Activated naive CD8-positive, alpha-beta T cell treated with anti-CD3 and anti-CD28 coated beads, Interleukin-2, amount 10 ng/mL, durations not matched to agents 7 days and 5 days (primary cell): Measurements from ENCODE around the gene PRND. TPM values are rescaled to one million over a fixed set of nuclear protein-coding genes. Genes with fewer than 3 reads are reported as not detected.
A peak's percentile ranks its signal among the peaks of the same experiment; 100 is the strongest.
"Not testable (repeated sequence)": the region's sequence is repeated elsewhere in the genome, so short reads cannot be mapped to it uniquely, and the experiment has no call there.

Experiments
- ATAC-seq: fragments of 150-1000 bp; cut with Tn5 transposase; one replicate; pipeline ENCODE4 v1.10.0; 2021; ENCODE audit warnings: low read depth, moderate library complexity
- POLR2A ChIA-PET: fragments of 350-600 bp; sonication (Branson Sonifier 250); formaldehyde crosslinking; loops from one replicate; lab custom pipeline; 2021; ENCODE audit warnings: antibody characterized with exemption; lab: Charles Lee
- DNase-seq: peaks from one replicate; pipeline ENCODE4 v3.0.0; 2021
- H3K27ac Mint-ChIP-seq: one replicate; pipeline ENCODE4 v1.8.0; 2022; ENCODE audit warnings: mild to moderate bottlenecking, mixed read lengths
- H3K27me3 Mint-ChIP-seq: one replicate; pipeline ENCODE4 v1.8.0; 2022; ENCODE audit warnings: mild to moderate bottlenecking, moderate library complexity, mixed read lengths
- H3K36me3 Mint-ChIP-seq: one replicate; pipeline ENCODE4 v1.8.0; 2021; ENCODE audit warnings: mild to moderate bottlenecking, mixed read lengths
- H3K4me1 Mint-ChIP-seq: one replicate; pipeline ENCODE4 v1.8.0; 2021; ENCODE audit warnings: mixed read lengths
- H3K4me3 Mint-ChIP-seq: one replicate; pipeline ENCODE4 v1.8.0; 2022; ENCODE audit warnings: mild to moderate bottlenecking, moderate library complexity, mixed read lengths
- H3K9me3 Mint-ChIP-seq: one replicate; pipeline ENCODE4 v1.8.0; 2021; ENCODE audit warnings: mixed read lengths
- total RNA-seq, 2 experiments: library from RNA; stranded (reverse); gene quantifications; one replicate each; pipeline ENCODE4 v1.2.3, GENCODE V29; 2021

The PRND gene
- total RNA-seq, 2 experiments from 2014 or later, result not detected

GRCh38 chr20:4694076-4694475 lies 27.6 kb upstream of the PRND start:
- ATAC-seq, result no peak
- peaks cover 41% of the 10 kb centered on the region for H3K36me3 Mint-ChIP-seq
- H3K9me3 Mint-ChIP-seq, result peaks cover 1% of the 10 kb centered on the region
- H3K27ac Mint-ChIP-seq, result no peak overlapping the region
- POLR2A ChIA-PET, result interaction anchor here (0.6 to 1.3 kb wide), 2 partner anchors 10 to 15 kb away, joined by 5 to 6 read pairs; no protein-coding TSS in a partner anchor
- H3K4me1 Mint-ChIP-seq, result peaks cover 25% of the 10 kb centered on the region
- DNase-seq, result no peak
- no peaks in the 10 kb centered on the region for H3K27me3 Mint-ChIP-seq
- no peak overlapping the region for H3K4me3 Mint-ChIP-seq

DNA sequence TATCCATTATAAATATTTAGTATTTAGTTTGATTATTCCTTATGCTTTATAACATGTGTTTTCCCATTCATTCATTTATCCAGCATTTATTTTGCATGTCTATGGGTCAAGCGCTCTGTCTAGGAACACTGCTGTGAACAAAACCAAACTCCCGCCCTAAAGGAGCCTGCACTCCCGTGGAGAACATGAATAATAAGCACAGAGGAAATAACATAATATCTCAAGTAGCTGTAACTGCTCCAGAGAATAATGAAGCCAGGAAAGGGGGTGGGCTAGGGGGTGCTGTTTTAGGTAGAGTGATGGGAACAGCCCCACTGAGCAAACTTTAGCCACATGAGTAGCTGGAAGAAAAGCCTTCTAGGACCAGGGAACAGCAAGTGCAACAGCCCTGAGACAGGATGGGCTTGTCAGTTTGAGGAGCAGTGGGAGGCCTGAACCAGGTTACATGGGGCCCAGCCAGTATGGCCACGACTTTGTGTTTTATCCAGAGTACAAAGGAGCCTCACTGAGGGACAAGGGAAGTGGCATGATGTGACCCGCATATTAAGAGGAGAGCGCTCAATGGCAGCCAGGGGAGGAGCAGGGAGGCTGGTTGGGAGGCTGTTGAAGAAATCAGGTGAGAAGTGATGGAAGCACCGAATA lies 24.4 kb upstream of the PRND start:
- H3K4me1 Mint-ChIP-seq, result peaks cover 12% of the 10 kb centered on the region
- no peak for DNase-seq
- POLR2A ChIA-PET, result interaction anchor here (0.7 kb wide), 1 partner anchor 29 kb away, joined by 3 read pairs; no protein-coding TSS in a partner anchor
- H3K27ac Mint-ChIP-seq, result no peak overlapping the region
- no peak overlapping the region for H3K4me3 Mint-ChIP-seq
- H3K36me3 Mint-ChIP-seq, result peaks cover 32% of the 10 kb centered on the region
- no peaks in the 10 kb centered on the region for H3K27me3 Mint-ChIP-seq
- peaks cover 1% of the 10 kb centered on the region for H3K9me3 Mint-ChIP-seq
- no peak for ATAC-seq

DNA sequence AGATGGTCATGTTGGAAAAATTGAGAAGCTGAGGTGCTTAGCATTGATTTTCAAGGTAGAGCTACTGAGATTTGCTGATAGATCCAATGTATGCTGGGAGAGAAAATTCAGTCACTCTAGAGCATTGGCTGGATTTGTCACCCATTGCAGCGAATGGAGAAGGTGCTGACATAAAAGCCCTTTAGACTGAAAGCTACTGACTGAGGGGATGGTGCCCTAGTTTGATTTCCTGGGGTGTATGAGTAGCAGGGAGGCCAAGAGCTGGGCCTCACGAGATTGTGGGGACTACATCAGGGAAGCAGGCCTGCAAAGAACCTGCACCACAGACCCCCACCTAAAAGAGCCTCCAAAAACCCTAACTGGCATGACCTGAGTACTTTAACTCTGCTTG lies 23.9 kb upstream of the PRND start:
- Mint-ChIP-seq H3K27me3 (no peaks in the 10 kb centered on the region), H3K9me3 (peaks cover 1% of the 10 kb centered on the region), H3K27ac (no peak overlapping the region), H3K4me3 (no peak overlapping the region), H3K36me3 (peaks cover 30% of the 10 kb centered on the region), H3K4me1 (peaks cover 11% of the 10 kb centered on the region)
- no peak for DNase-seq
- no peak for ATAC-seq
- POLR2A ChIA-PET, result no interaction called here

GRCh38 chr20:4699216-4699615 lies 22.5 kb upstream of the PRND start:
- Mint-ChIP-seq H3K27ac (no peak overlapping the region), H3K27me3 (peaks cover 1% of the 10 kb centered on the region), H3K4me3 (no peak overlapping the region), H3K36me3 (peaks cover 20% of the 10 kb centered on the region), H3K4me1 (peaks cover 9% of the 10 kb centered on the region), H3K9me3 (no peaks in the 10 kb centered on the region)
- POLR2A ChIA-PET, result no interaction called here
- no peak for DNase-seq
- ATAC-seq, result no peak

DNA sequence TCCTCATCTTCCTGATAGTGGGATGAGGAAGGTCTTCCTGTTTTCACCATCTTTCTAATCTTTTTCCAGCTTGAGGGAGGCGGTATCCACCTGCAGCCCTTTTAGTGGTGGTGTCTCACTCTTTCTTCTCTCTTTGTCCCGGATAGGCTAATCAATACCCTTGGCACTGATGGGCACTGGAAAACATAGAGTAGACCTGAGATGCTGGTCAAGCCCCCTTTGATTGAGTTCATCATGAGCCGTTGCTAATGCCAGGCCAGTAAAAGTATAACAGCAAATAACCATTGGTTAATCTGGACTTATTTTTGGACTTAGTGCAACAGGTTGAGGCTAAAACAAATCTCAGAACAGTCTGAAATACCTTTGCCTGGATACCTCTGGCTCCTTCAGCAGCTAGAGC lies 21.8 kb upstream of the PRND start:
- peaks cover 9% of the 10 kb centered on the region for H3K4me1 Mint-ChIP-seq
- no peak for ATAC-seq
- peaks cover 6% of the 10 kb centered on the region for H3K27me3 Mint-ChIP-seq
- POLR2A ChIA-PET, result no interaction called here
- no peak overlapping the region for H3K4me3 Mint-ChIP-seq
- H3K9me3 Mint-ChIP-seq, result no peaks in the 10 kb centered on the region
- H3K36me3 Mint-ChIP-seq, result peaks cover 19% of the 10 kb centered on the region
- H3K27ac Mint-ChIP-seq, result no peak overlapping the region
- DNase-seq, result no peak

- ATAC-seq, result no peak
- no peak overlapping the region for H3K4me3 Mint-ChIP-seq
- H3K27me3 Mint-ChIP-seq, result peaks cover 6% of the 10 kb centered on the region
- peaks cover 7% of the 10 kb centered on the region for H3K36me3 Mint-ChIP-seq
- no peak for DNase-seq
- H3K4me1 Mint-ChIP-seq, result peaks cover 2% of the 10 kb centered on the region
- no peaks in the 10 kb centered on the region for H3K9me3 Mint-ChIP-seq
- POLR2A ChIA-PET, result no interaction called here
- H3K27ac Mint-ChIP-seq, result no peak overlapping the region
Observed at GRCh38 chr20:4702562-4703280, 19.0 kb upstream of the PRND start.

- no peak overlapping the region for H3K4me3 Mint-ChIP-seq
- H3K9me3 Mint-ChIP-seq, result no peaks in the 10 kb centered on the region
- H3K27me3 Mint-ChIP-seq, result peaks cover 6% of the 10 kb centered on the region
- ATAC-seq (no peak), DNase-seq (no peak)
- peaks cover 7% of the 10 kb centered on the region for H3K36me3 Mint-ChIP-seq
- POLR2A ChIA-PET, result no interaction called here
- H3K27ac Mint-ChIP-seq, result no peak overlapping the region
- H3K4me1 Mint-ChIP-seq, result no peaks in the 10 kb centered on the region
Observed at GRCh38 chr20:4703281-4703676, 18.4 kb upstream of the PRND start.

DNA sequence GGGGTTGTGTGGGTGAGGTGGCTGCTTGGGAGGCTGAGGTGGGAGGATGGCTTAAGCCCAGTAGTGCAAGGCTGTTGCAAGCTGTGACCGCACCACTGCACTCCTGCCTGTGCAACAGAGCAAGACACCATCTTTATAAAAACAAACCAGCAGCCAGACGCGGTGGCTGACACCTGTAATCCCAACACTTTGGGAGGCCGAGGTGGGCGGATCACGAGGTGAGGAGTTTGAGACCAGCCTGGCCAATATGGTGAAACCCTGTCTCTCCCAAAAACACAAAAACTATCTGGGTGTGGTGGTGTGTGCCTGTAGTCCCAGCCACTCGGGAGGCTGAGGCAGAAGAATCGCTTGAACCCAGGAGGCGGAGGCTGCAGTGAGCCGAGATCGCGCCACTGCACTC lies 14.8 kb upstream of the PRND start:
- ATAC-seq, DNase-seq, H3K27ac Mint-ChIP-seq, H3K27me3 Mint-ChIP-seq, H3K4me1 Mint-ChIP-seq, H3K36me3 Mint-ChIP-seq, POLR2A ChIA-PET, H3K9me3 Mint-ChIP-seq, H3K4me3 Mint-ChIP-seq: not testable (repeated sequence)

- H3K4me1 Mint-ChIP-seq, result peaks cover 9% of the 10 kb centered on the region
- ATAC-seq (no peak), DNase-seq (no peak)
- no peak overlapping the region for H3K4me3 Mint-ChIP-seq
- peaks cover 6% of the 10 kb centered on the region for H3K27me3 Mint-ChIP-seq
- no peaks in the 10 kb centered on the region for H3K36me3 Mint-ChIP-seq
- H3K27ac Mint-ChIP-seq, result no peak overlapping the region
- POLR2A ChIA-PET, result no interaction called here
- H3K9me3 Mint-ChIP-seq, result peaks cover 4% of the 10 kb centered on the region
Observed at GRCh38 chr20:4708036-4708435, 13.7 kb upstream of the PRND start.

DNA sequence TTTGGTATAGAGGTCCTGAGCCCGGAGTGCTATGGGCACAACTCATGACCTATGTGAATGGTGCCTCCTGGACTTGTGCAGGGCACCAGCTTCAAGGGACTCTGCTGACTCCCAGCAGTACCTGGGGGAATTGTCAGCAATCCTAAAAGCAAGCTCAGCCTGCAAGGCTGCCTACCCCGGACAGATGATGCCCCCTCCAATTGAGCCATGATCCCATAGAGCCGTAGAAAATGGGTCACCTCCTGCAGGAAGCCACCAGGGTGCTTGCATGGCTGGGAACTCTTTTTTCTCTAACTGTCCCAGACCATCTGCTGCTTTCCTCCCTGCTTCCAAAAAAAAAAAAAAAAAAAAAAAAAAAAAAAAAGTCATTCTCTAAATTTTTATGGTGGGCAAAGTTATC lies 12.9 kb upstream of the PRND start:
- peaks cover 6% of the 10 kb centered on the region for H3K9me3 Mint-ChIP-seq
- H3K4me3 Mint-ChIP-seq, result no peak overlapping the region
- H3K27me3 Mint-ChIP-seq, result peaks cover 8% of the 10 kb centered on the region
- no peak overlapping the region for H3K27ac Mint-ChIP-seq
- H3K36me3 Mint-ChIP-seq, result peaks cover 5% of the 10 kb centered on the region
- ATAC-seq (no peak), DNase-seq (no peak)
- peaks cover 9% of the 10 kb centered on the region for H3K4me1 Mint-ChIP-seq
- POLR2A ChIA-PET, result interaction anchor here (0.7 kb wide), 1 partner anchor 15 kb away, joined by 6 read pairs; no protein-coding TSS in a partner anchor

- DNase-seq (no peak), ATAC-seq (no peak)
- peaks cover 6% of the 10 kb centered on the region for H3K9me3 Mint-ChIP-seq
- H3K36me3 Mint-ChIP-seq, result peaks cover 5% of the 10 kb centered on the region
- peaks cover 9% of the 10 kb centered on the region for H3K4me1 Mint-ChIP-seq
- H3K27me3 Mint-ChIP-seq, result peaks cover 9% of the 10 kb centered on the region
- POLR2A ChIA-PET, result interaction anchor here (0.7 kb wide), 1 partner anchor 16 kb away, joined by 6 read pairs; no protein-coding TSS in a partner anchor
- H3K4me3 Mint-ChIP-seq, result no peak overlapping the region
- no peak overlapping the region for H3K27ac Mint-ChIP-seq
Observed at GRCh38 chr20:4709261-4710105, 12.2 kb upstream of the PRND start.

GRCh38 chr20:4710106-4710475 lies 11.6 kb upstream of the PRND start:
- H3K36me3 Mint-ChIP-seq, result peaks cover 5% of the 10 kb centered on the region
- no peak overlapping the region for H3K4me3 Mint-ChIP-seq
- no peak for ATAC-seq
- peaks cover 6% of the 10 kb centered on the region for H3K9me3 Mint-ChIP-seq
- no peak for DNase-seq
- no peak overlapping the region for H3K27ac Mint-ChIP-seq
- H3K27me3 Mint-ChIP-seq, result peaks cover 6% of the 10 kb centered on the region
- POLR2A ChIA-PET, result no interaction called here
- peaks cover 9% of the 10 kb centered on the region for H3K4me1 Mint-ChIP-seq

DNA sequence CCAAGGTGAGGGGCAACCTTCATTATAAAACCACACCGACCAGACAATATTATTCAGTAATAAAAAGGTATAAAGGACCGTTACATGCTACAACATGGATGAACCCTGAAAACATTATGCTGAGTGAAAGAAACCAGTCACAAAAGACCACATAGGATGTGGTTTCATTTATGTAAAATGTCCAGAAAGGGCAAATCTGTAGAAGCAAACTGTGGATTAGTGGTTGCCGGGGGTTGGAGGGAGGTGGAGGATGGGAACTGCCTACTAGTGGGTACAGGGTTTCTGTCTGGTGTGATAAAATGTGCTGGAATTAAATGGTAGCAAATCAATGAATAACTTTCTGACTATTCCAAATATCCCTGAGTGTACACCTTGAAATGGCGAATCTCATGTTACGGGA lies 10.2 kb upstream of the PRND start:
- POLR2A ChIA-PET, result no interaction called here

More for the DNA sequence above, 10.2 kb upstream of the PRND start:
- ATAC-seq (peak; percentile 71), DNase-seq (no peak)
- H3K9me3 Mint-ChIP-seq, result peaks cover 6% of the 10 kb centered on the region
- peaks cover 9% of the 10 kb centered on the region for H3K4me1 Mint-ChIP-seq
- peaks cover 5% of the 10 kb centered on the region for H3K36me3 Mint-ChIP-seq
- H3K4me3 Mint-ChIP-seq, result peak overlapping the region; percentile 22
- peaks cover 10% of the 10 kb centered on the region for H3K27me3 Mint-ChIP-seq
- peak overlapping the region; percentile 65 for H3K27ac Mint-ChIP-seq
